Esophagus squamous epithelium (tissue), 5 donors: Measurements from ENCODE around the gene C3. TPM values are rescaled to one million over a fixed set of nuclear protein-coding genes. Genes with fewer than 3 reads are reported as not detected.
"Not testable (repeated sequence)": the region's sequence is repeated elsewhere in the genome, so short reads cannot be mapped to it uniquely, and the experiment has no call there.

Experiments used
- DNase-seq: peaks from one replicate; lab custom pipeline; 2025; lab: John Stamatoyannopoulos, UW
- H3K27ac ChIP-seq, 4 donors: fragments of 200-600 bp; sonication (generic); one replicate each; pipeline ENCODE4 v1.5.1; 2016 to 2019; ENCODE audit warnings: mild to moderate bottlenecking in 1 of 4
- H3K27me3 ChIP-seq, 4 donors: fragments of 200-600 bp; sonication (generic); 1 replicate in 3 of 4; 2 replicates in 1 of 4; pipeline versions ENCODE4 v1.5.1 to v1.6.0; 2017 to 2021; ENCODE audit warnings: antibody characterized with exemption in 1 of 4
- H3K36me3 ChIP-seq, 3 donors: fragments of 200-600 bp; sonication (generic); one replicate each; pipeline ENCODE4 v1.5.1; 2016 to 2019
- H3K4me1 ChIP-seq, 3 donors: fragments of 200-600 bp; sonication (generic); one replicate each; pipeline ENCODE4 v1.5.1; 2017 to 2019
- H3K4me3 ChIP-seq, 4 donors: fragments of 200-600 bp; sonication (generic); 1 replicate in 3 of 4; 2 replicates in 1 of 4; pipeline ENCODE4 v1.5.1; 2016 to 2019; ENCODE audit warnings: mild to moderate bottlenecking in 2 of 4, moderate library complexity in 1 of 4
- H3K9me3 ChIP-seq, 3 donors: fragments of 200-600 bp; sonication (generic); one replicate each; pipeline ENCODE4 v1.5.1; 2016 to 2019
- CTCF ChIP-seq, 6 experiments: fragments of 450-650 bp in 4 of 6; fragments of 200-600 bp in 2 of 6; sonication (generic) in 2 of 6; IDR thresholded peaks; one replicate each; pipeline ENCODE4 v1.5.1; 2016 to 2019; ENCODE audit warnings: antibody characterized with exemption in 6 of 6, mild to moderate bottlenecking in 4 of 6, moderate library complexity in 4 of 6
- POLR2A ChIP-seq, 4 donors: fragments of 450-650 bp; IDR thresholded peaks; one replicate each; pipeline ENCODE4 v1.6.1; 2017; ENCODE audit warnings: antibody characterized with exemption in 4 of 4, mild to moderate bottlenecking in 4 of 4, moderate library complexity in 3 of 4
- WGBS, 2 donors: methylation state at CpG; one replicate each; pipeline ENCODE4 v1.1.5; 2018; 5-methylcytosine and 5-hydroxymethylcytosine counted together
- intact Hi-C: fragments of 100-400 bp; cut with DNase I; formaldehyde crosslinking; loops from one replicate; pipeline ENCODE4 v1.15.0; 2022
- total RNA-seq, 4 donors: library from RNA; depleted of rRNA; stranded (reverse); fragments of >200 nt; gene quantifications; one replicate each; pipeline ENCODE4 v1.1.0, GENCODE V29; 2016
- donor health status: DM: yes; HTN: yes; CAD: no.

The C3 gene
- total RNA-seq, 4 donors from 2014 or later = 12.0 to 501 (median 189) TPM

GRCh38 chr19:6711078-6711361, 9.4 kb downstream of the C3 start:
- Histone ChIP-seq H3K27me3 (peaks cover 0 to 63% (median 0%) of the 10 kb centered on the region in 4 donors), H3K27ac (no peak overlapping the region)
- DNase-seq = no peak

GRCh38 chr19:6710273-6711077, 10.0 kb downstream of the C3 start:
- intact Hi-C loops = no loop called here
- H3K36me3 ChIP-seq = peaks cover 0 to 6% (median 0%) of the 10 kb centered on the region in 3 donors
- 25 to 29% methylated on average over 30 of the region's 30 CpGs for WGBS, 2 donors
- no peak overlapping the region for H3K27ac ChIP-seq
- TF ChIP-seq CTCF (IDR thresholded peaks at IDR 0.05) (peak in 1 of 6 experiments; percentile 9), POLR2A (IDR thresholded peaks at IDR 0.05) (no peak)
- peaks cover 0 to 63% (median 0%) of the 10 kb centered on the region in 4 donors for H3K27me3 ChIP-seq
- DNase-seq = no peak
- H3K4me3 ChIP-seq = no peak overlapping the region
- H3K9me3 ChIP-seq = no peaks in the 10 kb centered on the region
- peaks cover 0 to 6% (median 0%) of the 10 kb centered on the region in 3 donors for H3K4me1 ChIP-seq

More at GRCh38 chr19:6711078-6711361, 9.4 kb downstream of the C3 start:
- H3K36me3 ChIP-seq = peaks cover 0 to 6% (median 0%) of the 10 kb centered on the region in 3 donors
- H3K9me3 ChIP-seq = no peaks in the 10 kb centered on the region
- TF ChIP-seq POLR2A (IDR thresholded peaks at IDR 0.05) (no peak), CTCF (IDR thresholded peaks at IDR 0.05) (no peak)
- intact Hi-C loops = no loop called here
- WGBS, 2 donors = 56 to 73% methylated on average over 5 to 9 of the region's 9 CpGs
- peaks cover 0 to 6% (median 0%) of the 10 kb centered on the region in 3 donors for H3K4me1 ChIP-seq
- no peak overlapping the region for H3K4me3 ChIP-seq

GRCh38 chr19:6709549-6709948, 10.9 kb downstream of the C3 start:
- H3K4me3 ChIP-seq = no peak overlapping the region
- intact Hi-C loops = no loop called here
- peaks cover 0 to 63% (median 0%) of the 10 kb centered on the region in 4 donors for H3K27me3 ChIP-seq
- WGBS, 2 donors = 41 to 73% methylated on average over 6 to 10 of the region's 14 CpGs
- H3K36me3 ChIP-seq = peaks cover 0 to 6% (median 0%) of the 10 kb centered on the region in 3 donors
- H3K4me1 ChIP-seq = peaks cover 0 to 6% (median 0%) of the 10 kb centered on the region in 3 donors
- no peak overlapping the region for H3K27ac ChIP-seq
- no peak for TF ChIP-seq POLR2A (IDR thresholded peaks at IDR 0.05)
- no peak for TF ChIP-seq CTCF (IDR thresholded peaks at IDR 0.05)
- no peaks in the 10 kb centered on the region for H3K9me3 ChIP-seq
- DNase-seq = no peak

DNA sequence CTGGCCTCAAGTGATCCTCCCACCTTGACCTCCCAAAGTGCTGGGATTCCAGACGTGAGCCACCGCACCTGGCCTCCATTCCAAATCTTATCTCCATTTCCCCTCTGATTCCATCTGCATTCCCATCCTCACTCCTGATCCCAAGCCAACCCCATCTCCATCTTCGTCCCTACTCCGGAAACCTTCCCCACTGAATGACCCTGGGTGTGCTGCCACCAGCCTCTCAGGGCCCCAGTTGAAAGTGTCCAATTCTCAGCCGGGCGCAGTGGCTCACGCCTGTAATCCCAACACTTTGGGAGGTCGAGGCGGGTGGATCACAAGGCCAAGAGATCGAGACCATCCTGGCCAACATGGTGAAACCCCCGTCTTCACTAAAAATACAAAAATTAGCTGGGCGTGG, 11.5 kb downstream of the C3 start:
- intact Hi-C loops, DNase-seq, H3K4me1 ChIP-seq: not testable (repeated sequence)

DNA sequence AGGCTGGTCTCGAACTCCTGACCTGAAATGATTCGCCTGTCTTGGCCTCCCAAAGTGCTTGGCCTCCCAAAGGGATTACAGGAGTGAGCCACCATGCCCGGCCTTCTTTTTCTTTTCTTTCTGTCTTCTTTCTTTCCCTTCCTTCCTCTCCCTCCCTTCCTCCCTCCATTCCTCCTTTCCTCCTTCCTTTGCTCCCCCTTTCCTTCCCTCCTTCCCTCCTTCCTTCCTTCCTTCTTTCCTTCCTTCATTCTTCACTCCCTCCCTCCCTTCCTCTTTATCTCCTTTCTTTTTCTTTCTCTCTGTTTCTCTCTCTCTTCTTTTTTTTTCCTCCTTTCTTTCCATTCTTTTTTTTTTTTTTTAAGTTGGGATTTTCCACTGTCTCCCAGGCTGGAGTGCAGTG, 12.1 kb downstream of the C3 start:
- peaks cover 0 to 6% (median 0%) of the 10 kb centered on the region in 3 donors for H3K36me3 ChIP-seq
- TF ChIP-seq POLR2A (IDR thresholded peaks at IDR 0.05) (no peak), CTCF (IDR thresholded peaks at IDR 0.05) (no peak)
- no peaks in the 10 kb centered on the region for H3K9me3 ChIP-seq
- intact Hi-C loops = no loop called here
- H3K4me3 ChIP-seq = no peak overlapping the region
- DNase-seq = no peak
- H3K4me1 ChIP-seq = peaks cover 0 to 6% (median 0%) of the 10 kb centered on the region in 3 donors
- no peak overlapping the region for H3K27ac ChIP-seq
- peaks cover 0 to 57% (median 0%) of the 10 kb centered on the region in 4 donors for H3K27me3 ChIP-seq
- WGBS, 2 donors = 65 to 74% methylated on average over 3 of the region's 3 CpGs

More for the DNA sequence above, 11.5 kb downstream of the C3 start:
- H3K36me3 ChIP-seq, H3K9me3 ChIP-seq, H3K4me3 ChIP-seq, H3K27ac ChIP-seq: not testable (repeated sequence)
- peaks cover 0 to 57% (median 0%) of the 10 kb centered on the region in 4 donors for H3K27me3 ChIP-seq
- 82 to 89% methylated on average over 6 to 7 of the region's 12 CpGs for WGBS, 2 donors
